ENCODE measurements around the gene C10orf62.
"Not testable (repeated sequence)": the region's sequence is repeated elsewhere in the genome, so short reads cannot be mapped to it uniquely, and the experiment has no call there.

Gene C10orf62

DNA sequence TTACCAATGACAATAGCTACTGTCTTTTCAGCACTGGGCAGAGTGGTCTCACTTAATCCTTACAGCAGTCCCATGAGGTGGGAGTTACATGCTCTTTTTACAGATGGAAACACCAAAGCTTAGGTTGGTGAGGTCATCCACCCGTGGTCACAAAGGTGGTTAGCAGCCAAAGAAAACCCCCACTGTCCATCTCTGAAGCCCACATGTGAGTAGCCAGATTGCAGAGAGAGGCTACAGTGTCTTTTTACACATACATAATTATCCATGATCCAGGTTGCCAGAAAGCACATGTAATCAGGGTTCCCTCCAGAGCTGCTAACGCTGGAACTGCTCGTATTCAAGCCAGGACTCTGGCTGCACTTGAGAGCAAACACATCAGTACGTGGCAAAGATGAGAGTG is 41.6 kb upstream of the C10orf62 start:
- FAIRE-seq (no peak), DNase-seq (ENCODE audit: insufficient read length, low spot score) (no peak)
- TF ChIP-seq, protein P1, sequence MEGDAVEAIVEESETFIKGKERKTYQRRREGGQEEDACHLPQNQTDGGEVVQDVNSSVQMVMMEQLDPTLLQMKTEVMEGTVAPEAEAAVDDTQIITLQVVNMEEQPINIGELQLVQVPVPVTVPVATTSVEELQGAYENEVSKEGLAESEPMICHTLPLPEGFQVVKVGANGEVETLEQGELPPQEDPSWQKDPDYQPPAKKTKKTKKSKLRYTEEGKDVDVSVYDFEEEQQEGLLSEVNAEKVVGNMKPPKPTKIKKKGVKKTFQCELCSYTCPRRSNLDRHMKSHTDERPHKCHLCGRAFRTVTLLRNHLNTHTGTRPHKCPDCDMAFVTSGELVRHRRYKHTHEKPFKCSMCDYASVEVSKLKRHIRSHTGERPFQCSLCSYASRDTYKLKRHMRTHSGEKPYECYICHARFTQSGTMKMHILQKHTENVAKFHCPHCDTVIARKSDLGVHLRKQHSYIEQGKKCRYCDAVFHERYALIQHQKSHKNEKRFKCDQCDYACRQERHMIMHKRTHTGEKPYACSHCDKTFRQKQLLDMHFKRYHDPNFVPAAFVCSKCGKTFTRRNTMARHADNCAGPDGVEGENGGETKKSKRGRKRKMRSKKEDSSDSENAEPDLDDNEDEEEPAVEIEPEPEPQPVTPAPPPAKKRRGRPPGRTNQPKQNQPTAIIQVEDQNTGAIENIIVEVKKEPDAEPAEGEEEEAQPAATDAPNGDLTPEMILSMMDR (IDR thresholded peaks at IDR 0.05; ENCODE audit: insufficient read depth, missing control alignments): no peak

DNA sequence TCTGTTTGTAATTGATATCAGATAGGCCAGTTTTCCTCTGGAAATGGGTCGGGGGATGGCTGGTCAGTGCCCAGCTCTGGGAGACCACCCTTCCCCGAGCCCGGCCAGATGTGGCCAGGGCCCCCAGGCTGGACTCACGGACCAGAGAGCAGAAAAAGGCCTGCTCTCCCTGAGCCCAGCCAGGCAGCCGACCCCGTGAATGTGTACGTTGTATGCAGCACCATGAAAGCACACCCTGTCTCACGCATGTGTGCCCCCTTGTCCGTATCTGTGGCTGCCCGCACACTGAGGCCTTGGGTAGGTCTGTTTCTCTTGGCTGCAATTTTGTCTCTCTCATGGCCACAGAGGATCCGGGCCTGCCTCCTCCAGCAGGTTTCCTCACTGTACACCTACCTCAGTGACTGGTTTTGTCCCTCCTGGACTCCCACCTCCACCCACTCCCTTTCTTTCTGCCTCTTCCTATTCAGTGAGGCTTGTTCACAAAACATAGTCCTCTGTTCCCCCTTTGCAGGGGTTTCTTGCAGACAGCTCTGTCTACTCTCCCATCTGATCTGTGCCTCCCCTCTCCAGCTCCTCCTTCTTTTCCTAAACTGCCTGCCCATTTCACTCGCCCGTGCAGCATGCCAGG is 40.6 kb upstream of the C10orf62 start:
- no peak for FAIRE-seq
- TF ChIP-seq, protein P1 (IDR thresholded peaks at IDR 0.05; ENCODE audit: insufficient read depth, missing control alignments): no peak
- no peak for DNase-seq (ENCODE audit: insufficient read length, low spot score)

DNA sequence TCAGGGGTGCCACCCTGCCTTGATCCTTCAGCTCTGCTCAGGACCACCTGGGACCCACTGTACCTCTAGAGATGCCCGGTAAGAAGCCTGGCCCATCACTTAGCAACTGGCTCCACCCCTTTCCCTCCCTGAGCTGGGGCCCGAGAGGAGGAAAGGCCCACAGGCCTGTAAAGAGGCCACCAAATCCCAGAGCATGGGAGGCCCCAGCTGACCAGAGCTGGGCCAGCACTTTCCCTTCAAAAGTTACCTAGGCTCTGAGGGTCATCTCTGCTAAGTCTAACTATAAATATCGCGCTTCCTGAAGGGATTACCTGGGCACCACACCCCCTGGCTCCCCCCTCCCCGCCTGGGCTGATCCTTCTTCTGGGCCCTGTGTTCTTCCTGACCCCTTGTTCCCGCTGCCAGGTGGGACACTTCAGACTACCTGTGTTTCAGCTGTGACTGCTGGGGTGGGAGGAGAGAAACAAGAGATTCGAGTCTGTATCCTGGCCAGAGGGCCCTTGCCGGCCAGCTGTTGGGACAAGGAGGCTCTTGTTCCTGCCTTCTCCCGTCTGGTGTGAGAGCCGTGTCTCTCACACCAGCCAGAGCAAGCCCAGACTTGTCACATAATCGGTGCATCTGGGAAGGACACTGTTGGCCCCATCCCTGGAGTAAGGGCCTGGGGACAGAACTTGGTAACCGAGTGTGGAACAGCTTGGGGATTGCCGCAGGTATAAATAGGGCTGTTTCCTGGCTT is 39.8 kb upstream of the C10orf62 start:
- TF ChIP-seq, protein P1 (IDR thresholded peaks at IDR 0.05; ENCODE audit: insufficient read depth, missing control alignments): no peak
- DNase-seq (ENCODE audit: insufficient read length, low spot score): no peak
- no peak for FAIRE-seq

DNA sequence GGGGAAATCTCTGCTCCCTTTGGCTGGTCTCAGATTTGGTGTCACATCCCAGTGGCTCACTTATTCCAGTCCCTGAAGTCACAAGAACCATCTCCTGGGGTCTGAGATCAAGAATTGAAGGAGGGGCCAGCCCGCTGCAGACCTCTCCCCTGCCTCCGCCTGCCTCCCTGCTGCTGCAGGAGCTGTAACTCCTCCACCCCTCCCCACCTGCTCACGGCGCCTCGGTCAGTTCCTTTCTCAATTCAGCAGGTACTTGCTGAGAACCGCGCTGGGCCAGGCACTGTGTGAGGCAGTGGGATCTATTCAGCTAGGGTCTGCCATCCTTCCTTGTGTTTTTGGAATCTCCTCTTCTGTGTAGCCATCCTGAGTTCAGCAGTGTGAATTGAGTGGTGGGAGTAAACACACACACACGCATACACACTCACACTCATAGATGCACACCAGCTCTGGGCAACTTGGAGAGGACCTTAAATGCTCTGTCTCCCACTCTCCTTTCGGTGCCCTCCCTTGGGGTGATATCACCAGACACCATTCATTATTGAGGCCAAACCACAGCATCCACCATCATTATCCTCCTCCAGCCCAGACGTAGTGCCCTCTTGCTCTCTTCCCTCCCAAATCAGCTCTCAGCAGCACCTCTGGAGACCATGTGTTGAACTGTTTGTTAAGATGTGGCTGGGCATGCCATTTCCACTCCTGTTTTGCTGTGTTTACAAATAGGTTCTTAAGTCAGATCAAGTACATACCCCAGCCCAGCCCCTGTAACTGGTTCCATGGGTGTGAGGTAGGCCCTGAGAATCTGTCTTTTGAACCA is 39.0 kb upstream of the C10orf62 start:
- TF ChIP-seq, protein P1 (IDR thresholded peaks at IDR 0.05; ENCODE audit: insufficient read depth, missing control alignments): no peak
- FAIRE-seq: no peak
- DNase-seq (ENCODE audit: insufficient read length, low spot score): no peak

DNA sequence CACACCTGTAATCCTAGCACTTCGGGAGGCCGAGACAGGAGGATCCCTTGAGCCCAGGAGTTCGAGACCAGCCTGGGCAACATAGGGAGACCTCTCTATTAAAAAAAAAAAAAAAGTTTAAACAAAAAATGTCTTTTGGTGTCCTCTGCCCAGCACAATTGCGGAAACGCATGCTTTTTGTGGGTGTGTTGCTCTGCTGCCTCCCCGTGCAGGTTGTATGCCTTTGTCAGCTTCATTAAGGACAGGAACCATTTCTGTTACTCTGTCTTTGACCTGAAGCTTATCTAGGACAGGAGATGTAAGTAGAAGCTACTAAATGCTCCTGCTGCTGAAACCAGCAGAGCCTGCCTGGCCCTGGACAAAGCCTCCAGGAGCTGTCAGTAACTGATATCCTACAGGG is 38.2 kb upstream of the C10orf62 start:
- FAIRE-seq (no peak), DNase-seq (ENCODE audit: insufficient read length, low spot score) (no peak)
- TF ChIP-seq, protein P1 (IDR thresholded peaks at IDR 0.05; ENCODE audit: insufficient read depth, missing control alignments): no peak

DNA sequence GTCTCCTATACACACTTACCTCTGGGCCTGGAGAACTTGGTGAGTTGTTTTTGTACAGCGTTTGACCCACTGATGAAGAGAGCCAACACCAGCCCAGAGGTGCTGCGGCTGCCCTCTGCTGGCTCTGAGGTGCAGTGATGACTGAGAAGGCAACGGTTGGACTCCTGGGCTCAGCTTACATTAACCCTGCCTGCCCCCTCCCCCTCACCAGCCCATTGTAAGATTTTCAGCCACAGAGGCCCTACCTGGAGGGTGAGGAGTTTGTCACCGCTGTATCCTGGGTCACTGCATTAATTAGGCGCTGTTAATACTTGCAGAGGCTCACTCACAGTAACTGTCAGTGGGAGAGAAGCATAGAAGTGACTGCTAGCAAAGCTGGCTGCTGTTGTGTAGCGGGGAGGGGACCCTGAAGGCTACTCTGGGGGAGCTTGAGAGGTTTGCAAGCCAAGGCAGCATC is 35.9 kb upstream of the C10orf62 start:
- FAIRE-seq (no peak), DNase-seq (ENCODE audit: insufficient read length, low spot score) (no peak)
- TF ChIP-seq, protein P1 (IDR thresholded peaks at IDR 0.05; ENCODE audit: insufficient read depth, missing control alignments): peak; percentile 83

DNA sequence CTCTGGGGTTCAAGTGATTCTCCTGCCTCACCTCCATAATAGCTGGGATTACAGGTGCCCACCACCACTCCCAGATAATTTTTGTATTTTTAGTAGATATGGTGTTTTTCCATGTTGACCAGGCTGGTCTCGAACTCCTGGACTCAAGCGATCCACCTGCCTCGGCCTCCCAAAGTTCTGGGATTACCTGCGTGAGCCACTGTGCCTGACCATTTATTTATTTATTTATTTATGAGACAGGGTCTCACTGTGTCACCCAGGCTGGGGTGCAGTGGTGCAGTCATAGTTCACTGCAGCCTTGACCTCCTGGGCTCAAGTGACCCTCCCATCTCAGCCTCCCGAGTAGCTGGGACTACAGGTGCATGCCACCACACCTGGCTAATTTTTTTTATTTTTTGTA is 35.2 kb upstream of the C10orf62 start:
- FAIRE-seq; DNase-seq (ENCODE audit: insufficient read length, low spot score): not testable (repeated sequence)

DNA sequence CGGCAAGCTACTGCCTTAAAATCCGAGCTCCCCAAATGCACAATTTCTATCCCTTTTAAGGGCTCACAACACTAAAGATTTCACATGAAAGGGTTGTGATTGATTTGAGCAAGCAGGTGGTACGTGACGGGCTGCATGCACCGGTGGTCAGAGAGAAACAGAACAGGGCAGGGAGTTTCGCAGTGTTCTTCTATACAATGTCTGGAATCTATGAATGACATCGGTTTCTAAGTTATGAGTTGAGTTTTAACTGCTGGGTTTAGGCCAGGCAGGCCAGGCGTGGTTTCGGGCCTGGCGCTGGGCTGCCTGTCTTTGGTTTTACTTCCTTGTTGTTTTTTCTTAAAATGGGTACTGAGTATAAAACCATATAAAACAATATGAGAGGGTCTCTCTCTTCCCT is 34.0 kb upstream of the C10orf62 start:
- not testable (repeated sequence) for FAIRE-seq; DNase-seq (ENCODE audit: insufficient read length, low spot score)

DNA sequence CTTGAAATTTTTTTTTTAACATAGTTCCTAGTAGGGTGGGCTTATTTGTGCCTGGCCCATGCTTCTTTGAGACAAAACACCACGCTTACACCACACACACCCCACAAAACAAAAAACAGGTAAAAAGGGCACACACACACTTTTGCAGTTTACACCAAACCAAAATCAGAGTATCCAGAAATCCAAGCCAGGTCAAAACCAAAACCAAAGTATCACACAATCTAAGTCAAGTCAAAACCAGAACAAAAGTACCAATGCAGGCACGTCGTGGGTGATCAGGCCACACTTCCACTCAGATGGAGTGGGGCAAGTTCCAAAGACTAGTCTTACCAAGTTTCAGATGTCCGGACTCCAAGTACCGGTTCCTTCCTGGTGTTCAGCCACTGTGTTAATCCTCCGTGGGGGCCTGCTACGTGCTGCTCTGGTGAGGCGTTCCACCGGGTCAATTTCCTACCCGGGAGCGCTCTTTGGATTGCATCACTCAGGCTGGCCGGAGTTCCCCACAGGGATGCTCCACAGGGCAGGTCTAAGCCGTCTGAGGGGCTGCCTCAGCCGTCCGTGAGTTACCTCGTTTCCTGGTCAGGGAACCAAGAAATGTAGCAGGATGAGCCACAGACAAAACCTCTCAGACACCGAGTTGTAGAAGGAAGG is 28.7 kb upstream of the C10orf62 start:
- not testable (repeated sequence) for DNase-seq (ENCODE audit: insufficient read length, low spot score); FAIRE-seq

DNA sequence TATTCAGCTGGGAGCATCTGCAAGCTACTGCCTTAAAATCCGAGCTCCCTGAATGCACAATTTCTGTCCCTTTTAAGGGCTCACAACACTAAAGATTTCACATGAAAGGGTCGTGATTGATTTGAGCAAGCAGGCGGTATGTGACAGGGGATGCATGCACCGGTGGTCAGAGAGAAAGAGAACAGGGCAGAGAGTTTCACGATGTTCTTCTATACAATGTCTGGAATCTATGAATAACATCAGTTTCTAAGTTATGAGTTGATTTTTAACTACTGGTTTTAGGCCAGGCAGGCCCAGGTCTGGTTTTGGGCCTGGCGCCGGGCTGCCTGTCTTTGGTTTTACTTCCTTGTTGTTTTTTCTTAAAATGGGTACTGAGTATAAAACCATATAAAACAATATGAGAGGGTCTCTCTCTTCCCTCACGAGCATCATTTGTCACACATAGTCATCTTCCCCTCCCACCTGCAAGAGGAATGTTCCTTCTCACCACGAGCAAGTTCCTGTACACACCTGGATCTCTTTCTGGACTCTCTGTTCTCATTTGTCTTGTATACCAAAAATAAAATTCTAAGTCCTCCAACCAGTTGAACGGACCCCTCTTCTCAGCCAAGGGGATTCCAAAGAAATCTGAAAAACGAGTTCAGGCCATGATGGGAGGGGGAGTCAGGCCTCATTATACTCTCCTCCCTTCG is 28.0 kb upstream of the C10orf62 start:
- FAIRE-seq; DNase-seq (ENCODE audit: insufficient read length, low spot score): not testable (repeated sequence)

Measured in D721Med (cell line).